ENCODE measurements around the gene VAV3. TPM values are rescaled to one million over a fixed set of nuclear protein-coding genes. Genes with fewer than 3 reads are reported as not detected.

VAV3 gene
- total and polyA plus RNA-seq, 2 of the 8 experiments (the other 6 are each of a cell fraction or from before 2014, with no cell fraction given) = 2.9 to 7.9 TPM

DNA sequence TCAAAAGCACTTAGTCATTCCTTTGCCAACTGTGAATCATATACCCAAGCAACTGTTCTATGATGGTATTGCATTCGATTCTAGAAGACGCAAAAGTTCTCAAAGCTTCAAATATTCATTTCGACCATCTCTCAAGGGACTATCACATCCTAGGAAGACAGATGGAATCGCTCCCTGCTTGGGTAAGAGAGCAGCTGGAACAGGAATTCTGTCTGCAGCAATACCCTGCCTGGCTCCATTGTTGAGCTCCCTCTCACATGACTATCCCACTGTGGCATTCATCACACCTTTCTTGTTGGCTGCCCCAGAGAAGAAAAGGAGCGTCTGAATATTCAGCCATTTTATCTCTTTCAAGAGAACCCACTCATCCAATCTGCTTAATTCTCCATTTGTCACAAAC is 426.5 kb downstream of the VAV3 start:
- 83% methylated on average over 5 of the region's 5 CpGs; no CpG with 5 or more reads in 1 of the 2 experiments for WGBS, 2 experiments (ENCODE audit: extremely low coverage in 1 of 2, insufficient coverage in 1 of 2, insufficient read length in 1 of 2, insufficient replicate concordance in 2 of 2, low coverage in 1 of 2, low lambda C conversion rate in 2 of 2, missing lambda C conversion rate in 1 of 2)
- H3K23me2 ChIP-seq (ENCODE audit: low read depth, low read length) = no peaks in the 10 kb centered on the region
- no peak overlapping the region for H2BK120ac ChIP-seq (replicated peaks; ENCODE audit: low read depth, low read length)
- H3K23ac ChIP-seq (ENCODE audit: insufficient read length) = no peak overlapping the region
- no peak overlapping the region for H3K4me2 ChIP-seq (ENCODE audit: insufficient read depth in 1 of 2, low read depth in 2 of 2, low read length in 2 of 2)
- no peaks in the 10 kb centered on the region for H3K79me2 ChIP-seq (ENCODE audit: control insufficient read depth in 1 of 2, insufficient read depth in 2 of 2, low read length in 2 of 2)
- DNase-seq (ENCODE audit: low read depth in 1 of 2, low spot score in 2 of 2) (no peak), FAIRE-seq (no peak)
- ChIA-PET CTCF (ENCODE audit: partially characterized antibody) (interaction anchor here (0.8 to 2.6 kb wide), 4 partner anchors 9 to 108 kb away, joined by 3 to 24 read pairs (median 4); no protein-coding TSS in a partner anchor), POLR2A (ENCODE audit: partially characterized antibody) (no interaction called here)
- H3K4me3 ChIP-seq (ENCODE audit: extremely low read depth in 1 of 4, insufficient read depth in 2 of 4, low read depth in 3 of 4, low read length in 4 of 4) = no peak overlapping the region
- no peak overlapping the region for H2BK5ac ChIP-seq (ENCODE audit: low read depth, low read length)
- no peak overlapping the region for H3K27ac ChIP-seq (ENCODE audit: low read depth, low read length)
- no peak overlapping the region for H3K9ac ChIP-seq (replicated peaks in 1 of 4; ENCODE audit: extremely low read depth in 1 of 4, low read depth in 3 of 4, low read length in 3 of 4)
- no peaks in the 10 kb centered on the region for H3K27me3 ChIP-seq (replicated peaks in 1 of 4; ENCODE audit: control insufficient read depth in 3 of 4, extremely low read depth in 1 of 4, insufficient read depth in 3 of 4, low read length in 3 of 4)
- H3K4ac ChIP-seq (replicated peaks; ENCODE audit: insufficient read length, low read depth, low read length) = no peak overlapping the region
- no peak overlapping the region; the same call in 1 of the 2 replicates for H3K18ac ChIP-seq (ENCODE audit: extremely low read depth, low read length)
- no peak overlapping the region for H4K8ac ChIP-seq (ENCODE audit: extremely low read depth, insufficient read depth, low read length)
- H2BK15ac ChIP-seq (ENCODE audit: low read length) = no peak overlapping the region
- no peaks in the 10 kb centered on the region for H3K9me3 ChIP-seq (ENCODE audit: insufficient read depth in 2 of 2, low read depth in 1 of 2, low read length in 1 of 2)
- no peak overlapping the region for H2BK20ac ChIP-seq (ENCODE audit: low read length)
- no peak overlapping the region for H3K14ac ChIP-seq (ENCODE audit: insufficient read length)
- H3K36me3 ChIP-seq (ENCODE audit: control insufficient read depth in 2 of 4, insufficient read depth in 4 of 4, low read length in 3 of 4) = no peaks in the 10 kb centered on the region
- no peak overlapping the region for H2AK5ac ChIP-seq (ENCODE audit: low read depth, low read length)
- 0 out of 7 replicates have a peak, but pooled peaks cover 0 to 3% (median 1%) of the 10 kb centered on the region in 4 experiments for H3K4me1 ChIP-seq (replicated peaks in 1 of 4; ENCODE audit: control insufficient read depth in 3 of 4, insufficient read depth in 4 of 4, low read length in 3 of 4)
- no peak overlapping the region for H4K5ac ChIP-seq (ENCODE audit: insufficient read length, low read depth, low read length)
- no peak overlapping the region for H4K91ac ChIP-seq (replicated peaks; ENCODE audit: insufficient read length, low read length)
- no peak overlapping the region for H2AFZ ChIP-seq (ENCODE audit: low read length)
- H3K56ac ChIP-seq (replicated peaks; ENCODE audit: insufficient read length, low read depth, low read length) = no peak overlapping the region
- no peaks in the 10 kb centered on the region for H4K20me1 ChIP-seq (replicated peaks in 1 of 2; ENCODE audit: control insufficient read depth in 1 of 2, insufficient read depth in 2 of 2, low read length in 2 of 2)
- no peak overlapping the region for H2BK12ac ChIP-seq (ENCODE audit: low read depth, low read length)
- no peaks in the 10 kb centered on the region for H3K79me1 ChIP-seq (ENCODE audit: low read depth, low read length)
- TF ChIP-seq CTBP2 (IDR thresholded peaks at IDR 0.05; ENCODE audit: borderline replicate concordance, insufficient read depth, insufficient read length, low read length) (no peak), RXRA (IDR thresholded peaks at IDR 0.05; ENCODE audit: insufficient read depth, low read depth, low read length) (no peak), SIN3A (conservative IDR thresholded peaks at IDR 0.05 in 1 of 2, IDR thresholded peaks at IDR 0.05 in 1 of 2; ENCODE audit: low read depth in 1 of 2, low read length in 2 of 2) (no peak), SUZ12 (IDR thresholded peaks at IDR 0.05; ENCODE audit: low read length) (no peak), CEBPB (IDR thresholded peaks at IDR 0.05; ENCODE audit: low read depth, low read length) (no peak), PHF8 (conservative IDR thresholded peaks at IDR 0.05; ENCODE audit: low read depth, low read length) (no peak), SAP30 (IDR thresholded peaks at IDR 0.05; ENCODE audit: insufficient read depth, insufficient replicate concordance, low read length) (no peak), SP2 (IDR thresholded peaks at IDR 0.05; ENCODE audit: low read length) (no peak), BACH1 (IDR thresholded peaks at IDR 0.05; ENCODE audit: low read length) (no peak), JUND (IDR thresholded peaks at IDR 0.05; ENCODE audit: low read length) (no peak)
- TF ChIP-seq, protein P1, sequence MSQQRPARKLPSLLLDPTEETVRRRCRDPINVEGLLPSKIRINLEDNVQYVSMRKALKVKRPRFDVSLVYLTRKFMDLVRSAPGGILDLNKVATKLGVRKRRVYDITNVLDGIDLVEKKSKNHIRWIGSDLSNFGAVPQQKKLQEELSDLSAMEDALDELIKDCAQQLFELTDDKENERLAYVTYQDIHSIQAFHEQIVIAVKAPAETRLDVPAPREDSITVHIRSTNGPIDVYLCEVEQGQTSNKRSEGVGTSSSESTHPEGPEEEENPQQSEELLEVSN (IDR thresholded peaks at IDR 0.05) = peak; percentile 42; the same call in 1 of the 2 replicates
